MCF 10A (cell line): ENCODE measurements around the gene ACE. TPM values are rescaled to one million over a fixed set of nuclear protein-coding genes. Genes with fewer than 3 reads are reported as not detected.

Source experiments
- BruUV-seq: library from RNA; stranded (reverse); fragments of 400-500 nt; replicated peaks from 2 replicates; lab custom pipeline; 2021; lab: Mats Ljungman, UMichigan
- CTCF ChIA-PET: fragments of 300-600 bp; sonication (Branson Sonifier 250); formaldehyde crosslinking; extraction: SDS; loops from one replicate; lab custom pipeline; 2021; ENCODE audit warnings: antibody characterized with exemption, inconsistent platforms; lab: Yijun Ruan, JAX
- POLR2A ChIA-PET: fragments of 300-600, 350-650 bp; sonication (Branson Sonifier 250); formaldehyde crosslinking; extraction: SDS; loops from one replicate; lab custom pipeline; 2020; ENCODE audit warnings: antibody characterized with exemption, inconsistent platforms; lab: Yijun Ruan, JAX
- DNase-seq: peaks from one replicate; pipeline ENCODE4 v3.0.0-alpha.2; 2018; ENCODE audit not compliant: unreplicated experiment
- H3K27ac Mint-ChIP-seq: one replicate; pipeline ENCODE4 v1.8.0; 2022; ENCODE audit warnings: mild to moderate bottlenecking, low read depth, mixed read lengths; ENCODE audit not compliant: unreplicated experiment
- H3K27me3 Mint-ChIP-seq: one replicate; pipeline ENCODE4 v1.8.0; 2022; ENCODE audit warnings: mixed read lengths; ENCODE audit not compliant: insufficient read depth, unreplicated experiment
- H3K36me3 Mint-ChIP-seq: one replicate; pipeline ENCODE4 v1.8.0; 2022; ENCODE audit warnings: mild to moderate bottlenecking, moderate library complexity, mixed read lengths; ENCODE audit not compliant: insufficient read depth, unreplicated experiment
- H3K4me1 Mint-ChIP-seq: one replicate; pipeline ENCODE4 v1.8.0; 2022; ENCODE audit warnings: mixed read lengths; ENCODE audit not compliant: insufficient read depth, unreplicated experiment
- H3K4me3 Mint-ChIP-seq: one replicate; pipeline ENCODE4 v1.8.0; 2022; ENCODE audit warnings: mild to moderate bottlenecking, moderate library complexity, mixed read lengths; ENCODE audit not compliant: unreplicated experiment
- H3K9me3 Mint-ChIP-seq: one replicate; pipeline ENCODE4 v1.8.0; 2022; ENCODE audit warnings: mixed read lengths; ENCODE audit not compliant: unreplicated experiment
- CTCF ChIP-seq: fragments of 200-600 bp; IDR thresholded peaks from one replicate; pipeline ENCODE4 v1.8.0; 2022; ENCODE audit warnings: antibody characterized with exemption, mild to moderate bottlenecking; ENCODE audit not compliant: unreplicated experiment
- intact Hi-C: fragments of 100-400 bp; cut with micrococcal nuclease; formaldehyde crosslinking; loops from 2 replicates; pipeline ENCODE4 v1.14.1; 2022
- total RNA-seq: library from RNA; stranded (reverse); gene quantifications from 2 replicates; pipeline ENCODE4 v1.2.3, GENCODE V29; 2022

Gene ACE
- total RNA-seq, 1 experiment from 2014 or later: 0.30 TPM

- ChIA-PET POLR2A (interaction anchor here (1.8 kb wide), 1 partner anchor 56 kb away, joined by 7 read pairs; no protein-coding TSS in a partner anchor), CTCF (interaction anchor here (0.6 to 6.9 kb wide), 4 partner anchors 27 to 50 kb away, joined by 3 to 216 read pairs (median 34); partner anchors contain the start of gene CYB561)
- Mint-ChIP-seq H3K36me3 (no peaks in the 10 kb centered on the region), H3K27me3 (no peaks in the 10 kb centered on the region), H3K4me1 (no peaks in the 10 kb centered on the region), H3K9me3 (no peaks in the 10 kb centered on the region), H3K4me3 (no peak overlapping the region), H3K27ac (no peak overlapping the region)
- DNase-seq: no peak
- intact Hi-C loops: no loop called here
- no peak for TF ChIP-seq CTCF
- BruUV-seq: no TSS peak
Measured at GRCh38 chr17:63481488-63481870, 4.6 kb downstream of the ACE start.

DNA sequence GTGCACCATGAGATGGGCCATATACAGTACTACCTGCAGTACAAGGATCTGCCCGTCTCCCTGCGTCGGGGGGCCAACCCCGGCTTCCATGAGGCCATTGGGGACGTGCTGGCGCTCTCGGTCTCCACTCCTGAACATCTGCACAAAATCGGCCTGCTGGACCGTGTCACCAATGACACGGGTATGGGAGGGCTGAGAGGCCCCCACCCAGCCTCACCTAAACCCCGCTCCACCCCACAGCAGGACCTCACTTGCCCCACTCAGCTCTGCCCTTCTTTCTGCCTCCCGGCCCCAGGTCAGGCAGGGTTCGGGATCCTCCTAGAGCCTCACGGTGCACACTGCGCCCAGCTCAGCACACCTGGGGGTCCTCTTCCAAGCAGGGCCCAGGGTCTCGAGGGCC, 5.6 kb downstream of the ACE start:
- no peaks in the 10 kb centered on the region for H3K36me3 Mint-ChIP-seq
- no peak for TF ChIP-seq CTCF
- no peak overlapping the region for H3K4me3 Mint-ChIP-seq
- ChIA-PET POLR2A (no interaction called here), CTCF (interaction anchor here (1.1 to 6.9 kb wide), 2 partner anchors 37 to 51 kb away, joined by 6 to 216 read pairs; partner anchors contain the start of gene CYB561)
- no peak overlapping the region for H3K27ac Mint-ChIP-seq
- no peaks in the 10 kb centered on the region for H3K27me3 Mint-ChIP-seq
- intact Hi-C loops: no loop called here
- BruUV-seq: no TSS peak
- no peaks in the 10 kb centered on the region for H3K9me3 Mint-ChIP-seq
- H3K4me1 Mint-ChIP-seq: no peaks in the 10 kb centered on the region
- DNase-seq: no peak

DNA sequence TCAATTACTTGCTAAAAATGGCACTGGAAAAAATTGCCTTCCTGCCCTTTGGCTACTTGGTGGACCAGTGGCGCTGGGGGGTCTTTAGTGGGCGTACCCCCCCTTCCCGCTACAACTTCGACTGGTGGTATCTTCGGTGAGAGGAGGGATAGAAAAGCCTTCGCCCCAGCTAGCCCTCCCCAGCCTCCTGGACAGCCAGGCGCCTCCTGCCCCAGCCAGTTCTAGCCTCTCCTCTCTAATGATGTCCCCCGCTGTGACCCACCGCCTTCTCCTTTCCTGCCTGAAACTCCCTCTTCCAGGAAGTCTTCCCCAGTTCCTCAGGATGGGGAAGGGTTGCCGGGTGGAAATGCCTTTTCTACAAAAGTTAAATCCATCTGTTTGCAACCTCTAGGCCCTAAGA, 6.2 kb downstream of the ACE start:
- intact Hi-C loops: no loop called here
- no TSS peak for BruUV-seq
- Mint-ChIP-seq H3K27ac (no peak overlapping the region), H3K27me3 (no peaks in the 10 kb centered on the region), H3K4me1 (no peaks in the 10 kb centered on the region), H3K9me3 (no peaks in the 10 kb centered on the region), H3K4me3 (no peak overlapping the region), H3K36me3 (no peaks in the 10 kb centered on the region)
- ChIA-PET POLR2A (no interaction called here), CTCF (interaction anchor here (6.9 kb wide), 1 partner anchor 51 kb away, joined by 216 read pairs; no protein-coding TSS in a partner anchor)
- TF ChIP-seq CTCF: no peak
- no peak for DNase-seq

- no TSS peak for BruUV-seq
- ChIA-PET POLR2A (no interaction called here), CTCF (no interaction called here)
- H3K36me3 Mint-ChIP-seq: no peaks in the 10 kb centered on the region
- H3K27ac Mint-ChIP-seq: no peak overlapping the region
- no peaks in the 10 kb centered on the region for H3K9me3 Mint-ChIP-seq
- no peak for TF ChIP-seq CTCF
- peaks cover 8% of the 10 kb centered on the region for H3K27me3 Mint-ChIP-seq
- no peak overlapping the region for H3K4me3 Mint-ChIP-seq
- intact Hi-C loops: no loop called here
- no peak for DNase-seq
- H3K4me1 Mint-ChIP-seq: no peaks in the 10 kb centered on the region
Measured at GRCh38 chr17:63483655-63484575, 7.1 kb downstream of the ACE start.
